ENCODE measurements around the gene TMEM213.

DNA sequence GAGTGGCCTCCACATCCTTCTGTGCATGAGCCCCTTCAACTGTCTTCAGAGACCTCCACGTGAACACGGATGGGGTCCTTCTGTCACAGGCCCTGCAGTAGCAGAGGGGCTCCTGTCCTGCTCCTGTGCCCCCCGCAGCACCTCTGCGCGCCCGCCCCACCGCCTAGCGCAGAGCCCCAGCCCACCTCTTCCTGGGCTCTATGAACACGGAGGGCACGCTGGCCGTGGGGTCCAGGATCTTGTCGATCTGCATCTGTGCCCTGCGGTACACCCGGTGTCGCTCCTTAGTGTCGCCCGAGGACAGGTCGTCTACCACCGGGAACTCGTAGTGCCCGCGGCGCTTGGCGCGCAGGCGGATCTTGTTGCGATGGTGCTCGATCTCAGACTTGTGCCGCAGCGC lies 71.6 kb downstream of the TMEM213 start:
- TF ChIP-seq, protein P1, sequence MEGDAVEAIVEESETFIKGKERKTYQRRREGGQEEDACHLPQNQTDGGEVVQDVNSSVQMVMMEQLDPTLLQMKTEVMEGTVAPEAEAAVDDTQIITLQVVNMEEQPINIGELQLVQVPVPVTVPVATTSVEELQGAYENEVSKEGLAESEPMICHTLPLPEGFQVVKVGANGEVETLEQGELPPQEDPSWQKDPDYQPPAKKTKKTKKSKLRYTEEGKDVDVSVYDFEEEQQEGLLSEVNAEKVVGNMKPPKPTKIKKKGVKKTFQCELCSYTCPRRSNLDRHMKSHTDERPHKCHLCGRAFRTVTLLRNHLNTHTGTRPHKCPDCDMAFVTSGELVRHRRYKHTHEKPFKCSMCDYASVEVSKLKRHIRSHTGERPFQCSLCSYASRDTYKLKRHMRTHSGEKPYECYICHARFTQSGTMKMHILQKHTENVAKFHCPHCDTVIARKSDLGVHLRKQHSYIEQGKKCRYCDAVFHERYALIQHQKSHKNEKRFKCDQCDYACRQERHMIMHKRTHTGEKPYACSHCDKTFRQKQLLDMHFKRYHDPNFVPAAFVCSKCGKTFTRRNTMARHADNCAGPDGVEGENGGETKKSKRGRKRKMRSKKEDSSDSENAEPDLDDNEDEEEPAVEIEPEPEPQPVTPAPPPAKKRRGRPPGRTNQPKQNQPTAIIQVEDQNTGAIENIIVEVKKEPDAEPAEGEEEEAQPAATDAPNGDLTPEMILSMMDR (IDR thresholded peaks at IDR 0.05), result no peak
- no peak for TF ChIP-seq POLR2A (IDR thresholded peaks at IDR 0.05)
